Erythroblast (primary cell): Measurements from ENCODE around the gene FANCB.

Experiments
- GATA1 ChIP-seq: IDR thresholded peaks from 2 replicates; pipeline ENCODE4 v1.6.1; 2011; ENCODE audit warnings: low read depth, mild to moderate bottlenecking, control low read depth, low read length, moderate library complexity
- POLR2A ChIP-seq: IDR thresholded peaks from 2 replicates; pipeline ENCODE4 v1.6.1; 2011; ENCODE audit warnings: mild to moderate bottlenecking, low read length

GRCh38 chrX:14883826-14884225 lies 11.0 kb upstream of the FANCB start:
- TF ChIP-seq POLR2A, result no peak
- no peak for TF ChIP-seq GATA1
